ENCODE measurements around the gene FAM216B.
A peak's percentile ranks its signal among the peaks of the same experiment; 100 is the strongest.
"Not testable (repeated sequence)": the region's sequence is repeated elsewhere in the genome, so short reads cannot be mapped to it uniquely, and the experiment has no call there.

FAM216B gene

GRCh38 chr13:42815681-42816080, 34.3 kb downstream of the FAM216B start:
- DNase-seq = no peak
- in situ Hi-C loops (cut with HindIII; ENCODE audit: low pct_ligation_motif_present, low pct_unique_long_range_greater_than_20kb, low sequenced_read_pairs) = no loop called here

GRCh38 chr13:42816538-42816937, 35.2 kb downstream of the FAM216B start:
- no peak for DNase-seq
- in situ Hi-C loops (cut with HindIII; ENCODE audit: low pct_ligation_motif_present, low pct_unique_long_range_greater_than_20kb, low sequenced_read_pairs) = no loop called here

- DNase-seq; in situ Hi-C loops (cut with HindIII; ENCODE audit: low pct_ligation_motif_present, low pct_unique_long_range_greater_than_20kb, low sequenced_read_pairs): not testable (repeated sequence)
Measured at GRCh38 chr13:42819687-42820086, 38.3 kb downstream of the FAM216B start.

- DNase-seq = no peak
- in situ Hi-C loops (cut with HindIII; ENCODE audit: low pct_ligation_motif_present, low pct_unique_long_range_greater_than_20kb, low sequenced_read_pairs) = no loop called here
Measured at GRCh38 chr13:42820451-42820850, 39.1 kb downstream of the FAM216B start.

- in situ Hi-C loops (cut with HindIII; ENCODE audit: low pct_ligation_motif_present, low pct_unique_long_range_greater_than_20kb, low sequenced_read_pairs) = no loop called here
- DNase-seq = no peak
Measured at GRCh38 chr13:42821437-42821836, 40.1 kb downstream of the FAM216B start.

- in situ Hi-C loops (cut with HindIII; ENCODE audit: low pct_ligation_motif_present, low pct_unique_long_range_greater_than_20kb, low sequenced_read_pairs) = no loop called here
- peak; percentile 16 for DNase-seq
Measured at GRCh38 chr13:42832341-42833096, 51.1 kb downstream of the FAM216B start.

GRCh38 chr13:42834946-42835345, 53.6 kb downstream of the FAM216B start:
- in situ Hi-C loops (cut with HindIII; ENCODE audit: low pct_ligation_motif_present, low pct_unique_long_range_greater_than_20kb, low sequenced_read_pairs) = no loop called here
- no peak for DNase-seq

GRCh38 chr13:42836930-42837690, 55.7 kb downstream of the FAM216B start:
- DNase-seq = peak; percentile 80
- in situ Hi-C loops (cut with HindIII; ENCODE audit: low pct_ligation_motif_present, low pct_unique_long_range_greater_than_20kb, low sequenced_read_pairs) = no loop called here
